HL-60 (cell line): Measurements from ENCODE around the gene NFIX.

Source experiments
- DNase-seq, 2 experiments: peaks; one replicate each; pipeline ENCODE4 v3.0.0-alpha.2; 2010 to 2020; ENCODE audit warnings: low read depth in 1 of 2, low spot score in 1 of 2
- H3K27ac ChIP-seq: fragments of 250-450 bp; sonication (Bioruptor Pico); replicated peaks from 2 replicates; pipeline ENCODE4 v1.5.1; 2020; ENCODE audit warnings: mild to moderate bottlenecking, moderate library complexity
- H3K27me3 ChIP-seq: fragments of 250-450 bp; sonication (Bioruptor Pico); 2 replicates; pipeline ENCODE4 v1.5.1; 2021; ENCODE audit warnings: mild to moderate bottlenecking, moderate library complexity; ENCODE audit not compliant: insufficient read depth, poor library complexity, severe bottlenecking
- H3K4me3 ChIP-seq: replicated peaks from 2 replicates; pipeline ENCODE4 v1.5.1; 2011; ENCODE audit warnings: mild to moderate bottlenecking, control low read depth, low read length; ENCODE audit not compliant: insufficient read depth
- GABPA ChIP-seq: IDR thresholded peaks from 2 replicates; pipeline ENCODE4 v1.6.1; 2012; ENCODE audit warnings: low read depth
- POLR2AphosphoS5 ChIP-seq: IDR thresholded peaks from 2 replicates; pipeline ENCODE4 v1.6.1; 2012; ENCODE audit warnings: low read depth
- SPI1 ChIP-seq: IDR thresholded peaks from 2 replicates; pipeline ENCODE4 v1.6.1; 2012; ENCODE audit warnings: low read depth, mild to moderate bottlenecking, borderline replicate concordance
- TF ChIP-seq, protein P1 (sequence below): IDR thresholded peaks from 2 replicates; pipeline ENCODE4 v1.6.1; 2012; ENCODE audit warnings: low read depth; ENCODE audit not compliant: insufficient replicate concordance
- TF ChIP-seq, protein P2 (sequence below): IDR thresholded peaks from one replicate; pipeline ENCODE4 v1.5.1; 2011; ENCODE audit warnings: low read length, control low read depth, inconsistent platforms; ENCODE audit not compliant: insufficient read depth

Gene NFIX

DNA sequence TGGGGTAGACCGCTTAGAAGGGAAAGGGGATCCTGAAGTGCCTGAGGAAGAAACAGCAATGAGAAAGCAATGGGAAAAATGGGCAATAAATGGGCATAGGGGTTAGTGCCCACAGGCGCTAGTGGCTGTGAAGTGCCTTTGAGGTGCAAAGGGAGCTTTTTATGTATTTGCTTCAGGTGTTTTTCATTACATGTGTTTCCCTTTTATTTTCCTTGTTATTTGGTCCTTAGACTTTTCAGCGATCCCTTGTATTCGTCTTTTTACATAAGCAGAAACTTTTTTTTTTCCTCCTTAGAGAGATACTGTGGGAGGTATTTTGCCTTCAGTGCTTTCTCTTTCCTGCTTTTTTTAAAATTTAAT is 19.6 kb downstream of the NFIX start:
- Histone ChIP-seq H3K4me3 (no peak overlapping the region), H3K27ac (no peak overlapping the region), H3K27me3 (peaks cover 35% of the 10 kb centered on the region)
- TF ChIP-seq POLR2AphosphoS5 (no peak), GABPA (no peak), SPI1 (no peak)
- TF ChIP-seq, protein P1, sequence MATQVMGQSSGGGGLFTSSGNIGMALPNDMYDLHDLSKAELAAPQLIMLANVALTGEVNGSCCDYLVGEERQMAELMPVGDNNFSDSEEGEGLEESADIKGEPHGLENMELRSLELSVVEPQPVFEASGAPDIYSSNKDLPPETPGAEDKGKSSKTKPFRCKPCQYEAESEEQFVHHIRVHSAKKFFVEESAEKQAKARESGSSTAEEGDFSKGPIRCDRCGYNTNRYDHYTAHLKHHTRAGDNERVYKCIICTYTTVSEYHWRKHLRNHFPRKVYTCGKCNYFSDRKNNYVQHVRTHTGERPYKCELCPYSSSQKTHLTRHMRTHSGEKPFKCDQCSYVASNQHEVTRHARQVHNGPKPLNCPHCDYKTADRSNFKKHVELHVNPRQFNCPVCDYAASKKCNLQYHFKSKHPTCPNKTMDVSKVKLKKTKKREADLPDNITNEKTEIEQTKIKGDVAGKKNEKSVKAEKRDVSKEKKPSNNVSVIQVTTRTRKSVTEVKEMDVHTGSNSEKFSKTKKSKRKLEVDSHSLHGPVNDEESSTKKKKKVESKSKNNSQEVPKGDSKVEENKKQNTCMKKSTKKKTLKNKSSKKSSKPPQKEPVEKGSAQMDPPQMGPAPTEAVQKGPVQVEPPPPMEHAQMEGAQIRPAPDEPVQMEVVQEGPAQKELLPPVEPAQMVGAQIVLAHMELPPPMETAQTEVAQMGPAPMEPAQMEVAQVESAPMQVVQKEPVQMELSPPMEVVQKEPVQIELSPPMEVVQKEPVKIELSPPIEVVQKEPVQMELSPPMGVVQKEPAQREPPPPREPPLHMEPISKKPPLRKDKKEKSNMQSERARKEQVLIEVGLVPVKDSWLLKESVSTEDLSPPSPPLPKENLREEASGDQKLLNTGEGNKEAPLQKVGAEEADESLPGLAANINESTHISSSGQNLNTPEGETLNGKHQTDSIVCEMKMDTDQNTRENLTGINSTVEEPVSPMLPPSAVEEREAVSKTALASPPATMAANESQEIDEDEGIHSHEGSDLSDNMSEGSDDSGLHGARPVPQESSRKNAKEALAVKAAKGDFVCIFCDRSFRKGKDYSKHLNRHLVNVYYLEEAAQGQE = no peak
- TF ChIP-seq, protein P2, sequence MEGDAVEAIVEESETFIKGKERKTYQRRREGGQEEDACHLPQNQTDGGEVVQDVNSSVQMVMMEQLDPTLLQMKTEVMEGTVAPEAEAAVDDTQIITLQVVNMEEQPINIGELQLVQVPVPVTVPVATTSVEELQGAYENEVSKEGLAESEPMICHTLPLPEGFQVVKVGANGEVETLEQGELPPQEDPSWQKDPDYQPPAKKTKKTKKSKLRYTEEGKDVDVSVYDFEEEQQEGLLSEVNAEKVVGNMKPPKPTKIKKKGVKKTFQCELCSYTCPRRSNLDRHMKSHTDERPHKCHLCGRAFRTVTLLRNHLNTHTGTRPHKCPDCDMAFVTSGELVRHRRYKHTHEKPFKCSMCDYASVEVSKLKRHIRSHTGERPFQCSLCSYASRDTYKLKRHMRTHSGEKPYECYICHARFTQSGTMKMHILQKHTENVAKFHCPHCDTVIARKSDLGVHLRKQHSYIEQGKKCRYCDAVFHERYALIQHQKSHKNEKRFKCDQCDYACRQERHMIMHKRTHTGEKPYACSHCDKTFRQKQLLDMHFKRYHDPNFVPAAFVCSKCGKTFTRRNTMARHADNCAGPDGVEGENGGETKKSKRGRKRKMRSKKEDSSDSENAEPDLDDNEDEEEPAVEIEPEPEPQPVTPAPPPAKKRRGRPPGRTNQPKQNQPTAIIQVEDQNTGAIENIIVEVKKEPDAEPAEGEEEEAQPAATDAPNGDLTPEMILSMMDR = no peak
- no peak for DNase-seq

DNA sequence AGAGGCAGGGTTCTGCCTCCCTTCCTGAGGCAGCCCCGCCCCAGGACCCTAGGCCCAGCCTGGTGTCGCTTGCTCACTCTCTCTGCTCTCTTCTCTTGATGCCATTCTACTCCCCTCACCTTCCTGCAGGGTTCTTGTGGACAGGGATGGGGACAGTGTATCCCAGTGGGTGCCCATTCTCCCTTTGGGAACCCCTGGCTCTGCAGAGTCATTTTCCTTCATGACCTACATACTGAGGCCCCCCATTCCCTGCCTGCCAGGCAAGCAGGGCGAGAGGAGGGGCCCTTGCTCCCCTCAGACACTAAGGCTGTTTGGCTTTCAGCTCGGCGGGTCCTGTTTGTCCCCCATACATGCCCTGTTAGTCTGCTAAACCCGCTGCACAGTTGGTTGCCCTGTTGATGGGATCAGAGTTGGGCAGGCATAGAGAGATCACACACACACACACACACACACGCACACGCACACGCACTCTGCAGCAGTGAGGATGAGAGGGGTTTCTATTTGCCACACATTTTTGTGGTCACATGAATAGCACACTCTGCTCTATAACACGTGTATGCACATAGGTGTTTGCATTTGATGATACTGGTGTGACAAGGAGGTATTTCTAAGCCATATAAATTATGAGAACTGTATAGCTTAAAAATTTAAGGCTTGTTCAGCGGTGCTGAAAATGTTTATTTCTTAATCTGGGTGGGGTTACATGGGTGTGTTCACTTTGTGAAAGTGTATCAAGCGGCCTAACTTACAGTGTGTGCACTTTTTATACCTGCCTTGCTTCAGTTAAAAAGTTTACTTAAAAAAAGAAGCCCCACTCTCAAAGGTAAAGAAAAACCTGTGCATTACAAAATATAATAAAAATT is 20.3 kb downstream of the NFIX start:
- Histone ChIP-seq H3K27me3 (peaks cover 35% of the 10 kb centered on the region), H3K27ac (no peak overlapping the region), H3K4me3 (no peak overlapping the region)
- DNase-seq = no peak
- TF ChIP-seq, protein P1 = no peak
- TF ChIP-seq GABPA = no peak
- TF ChIP-seq SPI1 = no peak
- TF ChIP-seq POLR2AphosphoS5 = no peak
- TF ChIP-seq, protein P2 = no peak

DNA sequence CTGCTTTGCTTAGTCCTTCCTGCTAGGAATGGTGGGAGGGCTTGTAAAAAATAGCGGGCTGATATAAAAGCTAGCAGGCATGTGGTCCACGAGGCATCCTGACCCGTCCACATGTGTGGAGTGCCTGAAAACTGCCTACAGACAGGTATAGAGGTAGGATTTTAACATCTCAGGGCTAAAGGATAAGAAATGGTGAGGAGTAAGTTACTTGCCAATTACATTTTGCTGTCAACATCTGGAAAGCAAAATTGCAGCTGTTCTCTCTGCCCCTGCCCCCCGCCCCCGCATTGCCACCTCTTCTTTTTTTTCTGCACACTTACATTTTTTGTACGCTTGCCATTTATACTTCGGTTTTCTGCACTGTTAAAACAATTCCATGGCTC is 21.0 kb downstream of the NFIX start:
- no peak overlapping the region for H3K4me3 ChIP-seq

More for the DNA sequence above, 21.0 kb downstream of the NFIX start:
- no peak for DNase-seq
- no peak overlapping the region for H3K27ac ChIP-seq
- peaks cover 32% of the 10 kb centered on the region for H3K27me3 ChIP-seq
- TF ChIP-seq POLR2AphosphoS5 = no peak
- TF ChIP-seq, protein P2 = no peak
- no peak for TF ChIP-seq GABPA
- no peak for TF ChIP-seq SPI1
- TF ChIP-seq, protein P1 = no peak
